Left cardiac atrium (tissue), 4 donors: Measurements from ENCODE around the gene ZC3H11A. TPM values are rescaled to one million over a fixed set of nuclear protein-coding genes. Genes with fewer than 3 reads are reported as not detected.
A peak's percentile ranks its signal among the peaks of the same experiment; 100 is the strongest.
"Not testable (repeated sequence)": the region's sequence is repeated elsewhere in the genome, so short reads cannot be mapped to it uniquely, and the experiment has no call there.

ENCODE experiments used
- ATAC-seq, 2 donors: fragments of 200-7000 bp; cut with Tn5 transposase; one replicate each; pipeline ENCODE4 v1.9.1; 2020; ENCODE audit warnings: mild to moderate bottlenecking in 2 of 2, moderate library complexity in 2 of 2
- DNase-seq: peaks from one replicate; pipeline ENCODE4 v3.0.0-alpha.2; 2020
- intact Hi-C, 2 donors: fragments of 100-400 bp; cut with DNase I; formaldehyde crosslinking; loops; one replicate each; pipeline versions ENCODE4 v1.14.1 to v1.15.1; 2022 to 2023
- total RNA-seq, 2 donors: library from RNA; stranded (reverse); fragmentation: NEBNext Ultra II Directional; extraction: Animal tissue kit (Norgen Biotek cat#: 25700); gene quantifications; one replicate each; pipeline ENCODE4 v1.2.1, GENCODE V29; 2021
- donor health status: DM: no; HTN: yes; CAD: no.
- donor health status: DM: no; HTN: yes; CAD: no; lungs with severe emphysema.
- donor health status: DM: yes; HTN: yes; CAD: no.
- donor health status: Dilated cardiomyopathy.

The ZC3H11A gene
- total RNA-seq, 2 donors from 2014 or later, result 43.3 to 59.1 TPM

- ATAC-seq, result peak; percentile 68 to 72
- intact Hi-C loops, result loop anchor here in 1 of 2 donors (10.0 kb wide), 1 partner anchor 272 kb away; no protein-coding TSS in a partner anchor
- DNase-seq, result no peak
Measured at GRCh38 chr1:203776636-203777035, 18.8 kb upstream of the ZC3H11A start.

- DNase-seq (no peak), ATAC-seq (no peak)
- intact Hi-C loops, result loop anchor here in 1 of 2 donors (10.0 kb wide), 1 partner anchor 273 kb away; no protein-coding TSS in a partner anchor
Measured at GRCh38 chr1:203777596-203777995, 17.8 kb upstream of the ZC3H11A start.

GRCh38 chr1:203778146-203778545 is 17.3 kb upstream of the ZC3H11A start:
- DNase-seq (no peak), ATAC-seq (no peak)
- intact Hi-C loops, result loop anchor here in 1 of 2 donors (10.0 kb wide), 1 partner anchor 273 kb away; no protein-coding TSS in a partner anchor

GRCh38 chr1:203778789-203779188 is 16.6 kb upstream of the ZC3H11A start:
- DNase-seq (no peak), ATAC-seq (no peak)
- intact Hi-C loops, result loop anchor here in 1 of 2 donors (10.0 kb wide), 1 partner anchor 274 kb away; no protein-coding TSS in a partner anchor

GRCh38 chr1:203781962-203782361 is 13.5 kb upstream of the ZC3H11A start:
- intact Hi-C loops, result no loop called here
- DNase-seq, result no peak
- no peak for ATAC-seq

- DNase-seq (no peak), ATAC-seq (no peak)
- intact Hi-C loops, result no loop called here
Measured at GRCh38 chr1:203789966-203790365, 5.5 kb upstream of the ZC3H11A start.

GRCh38 chr1:203791498-203791897 is 3.9 kb upstream of the ZC3H11A start:
- ATAC-seq, result no peak
- DNase-seq, result no peak
- intact Hi-C loops, result no loop called here

- DNase-seq (no peak), ATAC-seq (no peak)
- intact Hi-C loops, result no loop called here
Measured at GRCh38 chr1:203792486-203792885, 2.9 kb upstream of the ZC3H11A start.

GRCh38 chr1:203793561-203793960 is 1.9 kb upstream of the ZC3H11A start:
- intact Hi-C loops, ATAC-seq, DNase-seq: not testable (repeated sequence)

- intact Hi-C loops, result no loop called here
- DNase-seq (no peak), ATAC-seq (no peak)
Measured at GRCh38 chr1:203794764-203795440, 521 bp upstream of the ZC3H11A start.

GRCh38 chr1:203796236-203796605 is 798 bp downstream of the ZC3H11A start:
- intact Hi-C loops, result no loop called here
- DNase-seq, result peak; percentile 29

GRCh38 chr1:203797216-203797615 is 1.8 kb downstream of the ZC3H11A start:
- DNase-seq (no peak), ATAC-seq (no peak)
- intact Hi-C loops, result no loop called here

More at GRCh38 chr1:203796236-203796605, 798 bp downstream of the ZC3H11A start:
- ATAC-seq, result peak; percentile 31 to 41

- DNase-seq (peak; percentile 42), ATAC-seq (peak in 1 of 2 donors; percentile 8)
- intact Hi-C loops, result no loop called here
Measured at GRCh38 chr1:203797948-203798655, 2.7 kb downstream of the ZC3H11A start.

- intact Hi-C loops, result no loop called here
- ATAC-seq, result no peak
- DNase-seq, result no peak
Measured at GRCh38 chr1:203799157-203799556, 3.7 kb downstream of the ZC3H11A start.

- intact Hi-C loops, result no loop called here
- DNase-seq (no peak), ATAC-seq (no peak)
Measured at GRCh38 chr1:203799971-203800370, 4.5 kb downstream of the ZC3H11A start.

GRCh38 chr1:203805689-203806088 is 10.3 kb downstream of the ZC3H11A start:
- no peak for ATAC-seq
- intact Hi-C loops, result no loop called here
- DNase-seq, result no peak

- intact Hi-C loops, result no loop called here
- DNase-seq, result no peak
Measured at GRCh38 chr1:203807196-203807595, 11.8 kb downstream of the ZC3H11A start.

GRCh38 chr1:203813581-203814341 is 18.3 kb downstream of the ZC3H11A start:
- DNase-seq (no peak), ATAC-seq (no peak)
- intact Hi-C loops, result loop anchor here in 1 of 2 donors (5.0 kb wide), 1 partner anchor 34 kb away; no protein-coding TSS in a partner anchor

More at GRCh38 chr1:203807196-203807595, 11.8 kb downstream of the ZC3H11A start:
- ATAC-seq, result peak in 1 of 2 donors; percentile 30

- ATAC-seq (no peak), DNase-seq (no peak)
- intact Hi-C loops, result no loop called here
Measured at GRCh38 chr1:203818399-203818798, 23.0 kb downstream of the ZC3H11A start.

GRCh38 chr1:203823306-203823705 is 27.9 kb downstream of the ZC3H11A start:
- ATAC-seq (no peak), DNase-seq (no peak)
- intact Hi-C loops, result no loop called here
